Peyer's patch (tissue), 4 donors: ENCODE measurements around the gene TUBGCP5.
"Not testable (repeated sequence)": the region's sequence is repeated elsewhere in the genome, so short reads cannot be mapped to it uniquely, and the experiment has no call there.

Experiments
- CTCF ChIP-seq, 6 experiments: fragments of 450-650 bp in 4 of 6; fragments of 200-600 bp in 2 of 6; sonication (generic) in 1 of 6; IDR thresholded peaks; one replicate each; pipeline ENCODE4 v1.5.1; 2017 to 2019; ENCODE audit warnings: antibody characterized with exemption in 6 of 6, mild to moderate bottlenecking in 3 of 6, moderate library complexity in 1 of 6
- POLR2A ChIP-seq, 2 donors: fragments of 450-650 bp; IDR thresholded peaks; one replicate each; pipeline ENCODE4 v1.5.1; 2017; ENCODE audit warnings: antibody characterized with exemption in 2 of 2, mild to moderate bottlenecking in 2 of 2, moderate library complexity in 2 of 2

GRCh38 chr15:23048572-23049282 is 9.4 kb upstream of the TUBGCP5 start:
- TF ChIP-seq CTCF, POLR2A (IDR thresholded peaks at IDR 0.05): not testable (repeated sequence)
